Heart left ventricle (tissue), 16 donors: ENCODE data around the gene EGFL8. TPM values are rescaled to one million over a fixed set of nuclear protein-coding genes. Genes with fewer than 3 reads are reported as not detected.

Experiments used
- ATAC-seq, 4 donors: fragments of 200-7000 bp; cut with Tn5 transposase; one replicate each; pipeline ENCODE4 v1.9.1; 2020 to 2022; ENCODE audit warnings: moderate library complexity in 4 of 4, mild to moderate bottlenecking in 3 of 4, moderate number of reproducible peaks in 1 of 4
- DNase-seq, 5 donors: peaks; one replicate each; pipeline ENCODE4 v3.0.0-alpha.2; 2020
- H3K27ac ChIP-seq, 12 donors: fragments of 200-600 bp; sonication (generic) in 4 of 12; one replicate each; pipeline versions ENCODE4 v1.5.0 to v1.8.0; 2016 to 2022; ENCODE audit warnings: mild to moderate bottlenecking in 2 of 12
- H3K27me3 ChIP-seq, 9 donors: fragments of 200-600 bp; sonication (generic) in 2 of 9; one replicate each; pipeline versions ENCODE4 v1.5.1 to v1.8.0; 2016 to 2022; ENCODE audit warnings: mild to moderate bottlenecking in 3 of 9
- H3K36me3 ChIP-seq, 9 donors: fragments of 200-600 bp; sonication (generic) in 2 of 9; one replicate each; pipeline versions ENCODE4 v1.5.0 to v1.8.0; 2018 to 2022; ENCODE audit warnings: mild to moderate bottlenecking in 2 of 9
- H3K4me1 ChIP-seq, 12 donors: fragments of 200-600 bp; sonication (generic) in 4 of 12; one replicate each; pipeline versions ENCODE4 v1.5.0 to v1.8.0; 2016 to 2022; ENCODE audit warnings: mild to moderate bottlenecking in 3 of 12
- H3K4me3 ChIP-seq, 12 donors: fragments of 200-600 bp; sonication (generic) in 4 of 12; one replicate each; pipeline versions ENCODE4 v1.5.0 to v1.8.0; 2017 to 2022; ENCODE audit warnings: mild to moderate bottlenecking in 9 of 12, moderate library complexity in 4 of 12
- H3K9me3 ChIP-seq, 12 donors: fragments of 200-600 bp; sonication (generic) in 4 of 12; one replicate each; pipeline versions ENCODE4 v1.5.0 to v1.8.0; 2016 to 2022; ENCODE audit warnings: mild to moderate bottlenecking in 1 of 12
- CTCF ChIP-seq, 12 donors: fragments of 200-600 bp; sonication (generic) in 4 of 12; IDR thresholded peaks; one replicate each; pipeline versions ENCODE4 v1.5.0 to v1.8.0; 2018 to 2022; ENCODE audit warnings: antibody characterized with exemption in 12 of 12, mild to moderate bottlenecking in 5 of 12
- POLR2A ChIP-seq, 2 donors: fragments of 450-650 bp; IDR thresholded peaks; one replicate each; pipeline ENCODE4 v1.6.1; 2017; ENCODE audit warnings: antibody characterized with exemption in 2 of 2, mild to moderate bottlenecking in 2 of 2, moderate library complexity in 2 of 2
- WGBS, 4 donors: extraction: QIAGEN DNeasy Blood & Tissue Kit in 2 of 4; methylation state at CpG; one replicate each; pipeline versions ENCODE4 v1.1.5 to v1.1.7; 2013 to 2018; 5-methylcytosine and 5-hydroxymethylcytosine counted together
- intact Hi-C, 10 donors: fragments of 100-400 bp; cut with DNase I; formaldehyde crosslinking; loops; one replicate each; pipeline versions ENCODE4 v1.11.1 to v1.14.2; 2022
- polyA plus RNA-seq, 2 donors: library from polyadenylated mRNA; stranded (reverse); fragments of 200-250 nt; gene quantifications; one replicate each; pipeline ENCODE4 v1.2.3, GENCODE V29; 2013
- total RNA-seq, 9 donors: library from RNA; depleted of rRNA in 2 of 9; stranded (reverse); fragments of >200 nt in 2 of 9; fragmentation: NEBNext Ultra II Directional in 3 of 9; extraction: Animal tissue kit (Norgen Biotek cat#: 25700) in 3 of 9; gene quantifications; one replicate each; pipeline versions ENCODE4 v1.1.0 to v1.2.4, GENCODE V29; 2016 to 2023
- donor health status: ischemic (EF 13 %, LVEDD 7.1; RV severe dilation, severe dysfunction).
- donor health status: healthy with polysubstance abuse.
- donor health status: DM: no; HTN: yes; CAD: no.
- donor health status: DM: no; HTN: no; CAD: no.
- donor health status: ischemic (EF 25% LVEDD 6.9; RV normal size, moderate dysfunction).
- donor health status: ischemic (EF 25% LVEDD 5.7; RV mildly dilated, moderate dysfunction).
- donor health status: healthy.
- donor health status: DM: yes; HTN: yes; CAD: no.
- donor health status: ischemic (EF 35%, LVEDD 5.7; RV mildly dilated, moderate dysfunction).
- donor health status: nonischemic (EF 11% LVEDD 7.7; RV severe dilation, severe dysfunction).
- donor health status: DM: yes; HTN: yes; CAD: no.
- donor health status: PGD.
- donor health status: ischemic (EF 29% LVEDD 5.4; RV normal size, mild dysfunction).
- donor health status: nonischemic (EF 23%, LVEDD 6.1; RV moderate dilation, normal function).

Gene EGFL8
- total and polyA plus RNA-seq, 11 donors: 2.4 to 11.2 (median 6.1) TPM

GRCh38 chr6:32195652-32195901 lies 31.2 kb downstream of the EGFL8 start:
- Histone ChIP-seq H3K9me3 (no peaks in the 10 kb centered on the region), H3K4me1 (peaks cover 7 to 61% (median 39%) of the 10 kb centered on the region in 12 donors), H3K36me3 (peaks cover 0 to 17% (median 0%) of the 10 kb centered on the region in 9 donors), H3K27me3 (no peaks in the 10 kb centered on the region), H3K27ac (peak overlapping the region; percentile 92 to 100 (median 100)), H3K4me3 (peak overlapping the region in 10 of 12 donors; percentile 65 to 93 (median 76))
- TF ChIP-seq CTCF (IDR thresholded peaks at IDR 0.05): peak; percentile 48 to 73 (median 56)
- TF ChIP-seq POLR2A (IDR thresholded peaks at IDR 0.05): no peak
- DNase-seq (peak; percentile 100), ATAC-seq (peak in 3 of 4 donors; percentile 85 to 93 (median 86))
- 0 to 1% (median 0%) methylated on average over 18 to 25 of the region's 25 CpGs for WGBS, 4 donors
- intact Hi-C loops: loop anchor here in 5 of 10 donors (1.0 to 10.0 kb wide), 9 partner anchors 17 to 1009 kb away; partner anchors contain the start of genes ATF6B (in 2 of the 5), RNF5 (in 2 of the 5), FKBPL (in 1 of the 5) and HSD17B8 (in 1 of the 5)

- no peaks in the 10 kb centered on the region for H3K27me3 ChIP-seq
- H3K4me1 ChIP-seq: peaks cover 4 to 56% (median 34%) of the 10 kb centered on the region in 12 donors
- TF ChIP-seq CTCF (IDR thresholded peaks at IDR 0.05) (peak in 1 of 12 donors; percentile 3), POLR2A (IDR thresholded peaks at IDR 0.05) (peak; percentile 72 to 94)
- H3K36me3 ChIP-seq: peaks cover 0 to 21% (median 0%) of the 10 kb centered on the region in 9 donors
- intact Hi-C loops: loop anchor here in 5 of 10 donors (1.0 to 10.0 kb wide), 9 partner anchors 18 to 1009 kb away; partner anchors contain the start of genes ATF6B (in 2 of the 5), RNF5 (in 2 of the 5), FKBPL (in 1 of the 5) and HSD17B8 (in 1 of the 5)
- ATAC-seq (peak; percentile 32 to 89 (median 62)), DNase-seq (peak; percentile 96 to 98 (median 97))
- H3K9me3 ChIP-seq: no peaks in the 10 kb centered on the region
- H3K4me3 ChIP-seq: peak overlapping the region; percentile 42 to 93 (median 75)
- WGBS, 4 donors: 0% methylated on average over 29 to 58 of the region's 58 CpGs
- peak overlapping the region; percentile 92 to 100 (median 100) for H3K27ac ChIP-seq
Observed at GRCh38 chr6:32195902-32196681, 31.7 kb downstream of the EGFL8 start.

GRCh38 chr6:32196682-32197616 lies 32.6 kb downstream of the EGFL8 start:
- no peak for TF ChIP-seq POLR2A (IDR thresholded peaks at IDR 0.05)
- TF ChIP-seq CTCF (IDR thresholded peaks at IDR 0.05): peak in 2 of 12 donors; percentile 6 to 10
- 29 to 40% (median 33%) methylated on average over 28 of the region's 28 CpGs for WGBS, 4 donors
- Histone ChIP-seq H3K27me3 (no peaks in the 10 kb centered on the region), H3K4me3 (peak overlapping the region; percentile 42 to 93 (median 75)), H3K27ac (peak overlapping the region; percentile 92 to 100 (median 100)), H3K9me3 (no peaks in the 10 kb centered on the region), H3K4me1 (peaks cover 4 to 51% (median 33%) of the 10 kb centered on the region in 12 donors), H3K36me3 (peaks cover 0 to 30% (median 5%) of the 10 kb centered on the region in 9 donors)
- ATAC-seq (no peak), DNase-seq (peak in 3 of 5 donors; percentile 52 to 67 (median 61))
- intact Hi-C loops: loop anchor here in 2 of 10 donors (5.0 to 10.0 kb wide), 4 partner anchors 45 to 1008 kb away; partner anchors contain the start of genes HSD17B8 (in 1 of the 2), RING1 (in 1 of the 2), RXRB (in 1 of the 2) and SLC39A7 (in 1 of the 2)
